CD4-positive, alpha-beta T cell treated with Interleukin-6 at 100 ng/mL for 8 hours (primary cell): ENCODE measurements around the gene OGFOD3.
A peak's percentile ranks its signal among the peaks of the same experiment; 100 is the strongest.

Experiments used
- DNase-seq: peaks from one replicate; pipeline ENCODE4 v3.0.0-alpha.2; 2020; ENCODE audit warnings: mixed read lengths, low spot score

The OGFOD3 gene

GRCh38 chr17:82446124-82446523, 27.7 kb upstream of the OGFOD3 start:
- DNase-seq: no peak

GRCh38 chr17:82445542-82445941, 27.2 kb upstream of the OGFOD3 start:
- DNase-seq: no peak

GRCh38 chr17:82444941-82445521, 26.6 kb upstream of the OGFOD3 start:
- DNase-seq: no peak

GRCh38 chr17:82444284-82444893, 26.0 kb upstream of the OGFOD3 start:
- no peak for DNase-seq

- no peak for DNase-seq
These were observed 25.3 kb upstream of the OGFOD3 start for GRCh38 chr17:82443465-82444283.

GRCh38 chr17:82442643-82443464, 24.5 kb upstream of the OGFOD3 start:
- DNase-seq: no peak

- DNase-seq: no peak
These were observed 23.5 kb upstream of the OGFOD3 start for GRCh38 chr17:82441691-82442487.

- no peak for DNase-seq
These were observed 22.7 kb upstream of the OGFOD3 start for GRCh38 chr17:82440991-82441627.

GRCh38 chr17:82440469-82440981, 22.1 kb upstream of the OGFOD3 start:
- DNase-seq: no peak

- no peak for DNase-seq
These were observed 21.5 kb upstream of the OGFOD3 start for GRCh38 chr17:82439829-82440365.

- no peak for DNase-seq
These were observed 20.9 kb upstream of the OGFOD3 start for GRCh38 chr17:82439194-82439828.

- no peak for DNase-seq
These were observed 20.2 kb upstream of the OGFOD3 start for GRCh38 chr17:82438401-82439193.

GRCh38 chr17:82437325-82437668, 18.9 kb upstream of the OGFOD3 start:
- no peak for DNase-seq

GRCh38 chr17:82436601-82437324, 18.4 kb upstream of the OGFOD3 start:
- DNase-seq: no peak

- DNase-seq: no peak
These were observed 17.5 kb upstream of the OGFOD3 start for GRCh38 chr17:82435601-82436583.

GRCh38 chr17:82435103-82435502, 16.7 kb upstream of the OGFOD3 start:
- DNase-seq: no peak

GRCh38 chr17:82434216-82434565, 15.8 kb upstream of the OGFOD3 start:
- DNase-seq: peak; percentile 27
